Neural cell (in vitro differentiated cells): ENCODE results near the gene DMXL2.

ENCODE experiments used
- CTCF ChIP-seq: fragments of 450-650 bp; IDR thresholded peaks from 2 replicates; pipeline ENCODE4 v1.5.1; 2014; ENCODE audit warnings: antibody characterized with exemption, mild to moderate bottlenecking, moderate library complexity; ENCODE audit not compliant: poor library complexity, severe bottlenecking
- POLR2AphosphoS5 ChIP-seq: IDR thresholded peaks from 2 replicates; pipeline ENCODE4 v1.6.1; 2012
- RAD21 ChIP-seq: fragments of 450-650 bp; conservative IDR thresholded peaks from 2 replicates; pipeline ENCODE4 v1.6.1; 2014; ENCODE audit warnings: antibody characterized with exemption, mild to moderate bottlenecking, moderate library complexity
- REST ChIP-seq: IDR thresholded peaks from 2 replicates; pipeline ENCODE4 v1.6.1; 2012; ENCODE audit warnings: borderline replicate concordance

GRCh38 chr15:51669381-51669780 is 46.8 kb upstream of the DMXL2 start:
- no peak for TF ChIP-seq CTCF
- TF ChIP-seq REST, result no peak
- no peak for TF ChIP-seq POLR2AphosphoS5
- no peak for TF ChIP-seq RAD21
